DOHH2 (cell line): ENCODE results near the gene LRRC37A.
"Not testable (repeated sequence)": the region's sequence is repeated elsewhere in the genome, so short reads cannot be mapped to it uniquely, and the experiment has no call there.

ENCODE experiments used
- CTCF ChIP-seq: fragments of 200-600 bp; sonication (generic); IDR thresholded peaks from one replicate; pipeline ENCODE4 v1.5.1; 2014; ENCODE audit warnings: antibody characterized with exemption, mild to moderate bottlenecking, low read depth, low read length; ENCODE audit not compliant: poor library complexity, severe bottlenecking
- EZH2phosphoT487 ChIP-seq: fragments of 200-600 bp; sonication (generic); IDR thresholded peaks from 2 replicates; pipeline ENCODE4 v1.6.1; 2017; ENCODE audit warnings: borderline replicate concordance, mild to moderate bottlenecking, antibody characterized with exemption, low read length, moderate library complexity, mixed read lengths

DNA sequence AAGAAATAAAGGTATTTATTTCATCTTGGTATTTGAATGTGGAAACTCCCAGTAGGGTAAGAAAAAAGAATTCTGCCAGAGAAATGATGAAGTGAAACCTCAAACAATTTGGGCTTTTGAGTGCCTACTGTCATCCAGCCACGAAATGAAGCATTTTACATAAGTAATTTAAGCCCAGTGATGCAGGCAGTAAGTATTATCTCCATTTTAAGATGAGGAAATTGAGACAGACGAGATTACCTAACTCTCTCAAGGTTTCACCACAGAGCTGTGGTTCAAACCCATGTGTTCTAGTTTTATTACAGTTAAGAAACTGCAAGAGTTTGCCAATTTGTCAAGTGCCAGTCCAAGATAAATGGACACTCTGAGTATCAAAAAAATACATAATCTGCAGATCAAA is 53.4 kb downstream of the LRRC37A start:
- TF ChIP-seq CTCF, EZH2phosphoT487: not testable (repeated sequence)
